VCaP (cell line): ENCODE results near the gene KCNS1.

Source experiments
- H3K27ac ChIP-seq: fragments of 450-650 bp; 2 replicates; pipeline ENCODE4 v1.5.1; 2017
- CTCF ChIP-seq: fragments of 450-650 bp; conservative IDR thresholded peaks from 2 replicates; pipeline ENCODE4 v1.5.1; 2017; ENCODE audit warnings: mild to moderate bottlenecking, moderate library complexity

The KCNS1 gene

DNA sequence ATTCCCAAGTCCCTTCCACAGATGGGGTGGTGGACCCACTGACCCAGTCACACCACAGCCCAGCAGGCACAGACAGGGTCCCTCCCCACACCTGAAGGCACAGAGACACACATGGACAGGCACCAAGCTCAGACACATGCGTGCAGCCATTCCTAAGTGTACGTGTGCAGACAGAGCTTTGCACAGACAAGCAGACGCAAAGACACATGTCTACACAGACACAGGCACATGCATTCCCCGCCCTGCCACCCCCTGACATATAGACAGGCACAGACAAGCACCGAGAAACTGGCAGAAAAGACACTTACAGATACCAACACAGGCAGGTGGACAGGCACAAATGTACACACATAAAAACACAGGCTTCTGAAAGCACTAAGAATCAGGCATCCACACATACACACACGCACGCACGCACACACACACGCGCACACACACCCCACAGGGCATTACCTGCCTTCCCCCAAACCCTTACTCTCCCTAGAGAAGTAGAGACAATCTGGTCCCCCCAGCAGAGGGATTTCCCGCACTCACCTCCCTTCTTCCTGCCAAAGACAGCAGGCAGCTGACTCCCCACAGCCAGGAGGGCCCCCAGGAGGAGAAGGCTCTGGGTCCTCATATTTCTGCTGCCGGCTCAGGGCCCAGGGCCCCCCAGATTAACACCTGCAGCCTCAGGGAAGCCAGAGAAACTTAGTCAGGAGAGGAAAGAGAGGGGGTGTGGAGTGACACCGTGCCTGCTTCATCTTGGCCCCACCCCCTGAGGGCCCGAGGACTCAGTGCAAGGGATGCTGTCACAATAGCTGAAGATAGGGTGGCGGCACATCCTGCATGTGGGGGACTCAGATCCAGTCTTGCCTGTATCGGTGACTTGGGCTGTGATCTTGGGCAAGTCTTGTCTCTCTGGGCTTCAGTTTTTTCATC lies 13.8 kb upstream of the KCNS1 start, which contains the start of gene WFDC5:
WFDC5 (minus strand) TSS at position 710 of the 921 bp plus-strand sequence; CDS start at position 619, 91 bp downstream.
- H3K27ac ChIP-seq = no peak within 1 kb of the TSS
- no peak for TF ChIP-seq CTCF

- H3K27ac ChIP-seq = no peak overlapping the region
- no peak for TF ChIP-seq CTCF
Observed at GRCh38 chr20:45113865-45114264, 12.9 kb upstream of the KCNS1 start.

- H3K27ac ChIP-seq = no peak overlapping the region
- no peak for TF ChIP-seq CTCF
Observed at GRCh38 chr20:45112754-45113153, 11.8 kb upstream of the KCNS1 start.

- peak; percentile 65 for TF ChIP-seq CTCF
- no peak overlapping the region for H3K27ac ChIP-seq
Observed at GRCh38 chr20:45111799-45112471, 11.0 kb upstream of the KCNS1 start.

- TF ChIP-seq CTCF = no peak
- no peak overlapping the region for H3K27ac ChIP-seq
Observed at GRCh38 chr20:45111285-45111684, 10.4 kb upstream of the KCNS1 start.

- no peak for TF ChIP-seq CTCF
- H3K27ac ChIP-seq = no peak overlapping the region
Observed at GRCh38 chr20:45110301-45110700, 9.4 kb upstream of the KCNS1 start.

DNA sequence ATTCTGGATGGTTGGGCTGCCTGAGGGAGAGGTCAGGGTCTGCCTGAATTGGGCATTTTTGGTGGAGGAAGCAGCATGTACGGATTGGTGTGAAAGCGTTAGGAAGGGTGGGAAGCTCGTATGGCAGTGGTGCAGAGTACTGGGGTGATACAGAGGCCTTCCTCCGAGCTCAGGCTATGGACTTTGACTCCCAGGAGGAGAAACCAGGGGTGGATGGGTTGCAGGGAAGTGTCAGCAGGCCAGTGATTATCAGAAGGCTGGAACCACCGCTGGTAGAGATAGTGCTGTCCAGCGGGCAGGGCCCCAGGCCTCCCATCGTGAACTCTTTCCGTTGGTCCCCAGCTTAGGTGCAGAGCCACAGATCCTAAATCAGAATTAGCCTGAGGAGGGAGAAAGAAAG lies 8.7 kb upstream of the KCNS1 start:
- no peak overlapping the region for H3K27ac ChIP-seq
- no peak for TF ChIP-seq CTCF
